Breast epithelium (tissue), 3 donors: Measurements from ENCODE around the gene HIP1R.

Source experiments
- CTCF ChIP-seq, 3 donors: fragments of 450-650 bp; IDR thresholded peaks; one replicate each; pipeline ENCODE4 v1.5.1; 2016 to 2017; ENCODE audit warnings: antibody characterized with exemption in 3 of 3, mild to moderate bottlenecking in 3 of 3, moderate library complexity in 3 of 3
- POLR2A ChIP-seq: fragments of 450-650 bp; IDR thresholded peaks from one replicate; pipeline ENCODE4 v1.6.1; 2016; ENCODE audit warnings: antibody characterized with exemption, mild to moderate bottlenecking, moderate library complexity
- POLR2AphosphoS5 ChIP-seq, 3 donors: sonication (generic); formaldehyde crosslinking; IDR thresholded peaks; one replicate each; pipeline ENCODE4 v1.6.1; 2017; ENCODE audit warnings: antibody characterized with exemption in 3 of 3

GRCh38 chr12:122848471-122849351, 13.5 kb downstream of the HIP1R start:
- TF ChIP-seq CTCF (IDR thresholded peaks at IDR 0.05), result no peak
- TF ChIP-seq POLR2A, result no peak
- no peak for TF ChIP-seq POLR2AphosphoS5 (IDR thresholded peaks at IDR 0.05)
